Measurements from ENCODE around the gene ATIC.

GRCh38 chr2:215391531-215391930, 79.7 kb downstream of the ATIC start:
- TF ChIP-seq EZH2 (IDR thresholded peaks at IDR 0.05) (no peak), POLR2AphosphoS5 (IDR thresholded peaks at IDR 0.05; ENCODE audit: borderline replicate concordance, low read depth, low read length) (no peak), FOXP2 (optimal IDR thresholded peaks at IDR 0.05; ENCODE audit: control extremely low read depth, extremely low read length, insufficient read depth) (no peak)
